GM12878 (cell line): ENCODE results near the gene ZNF160. TPM values are rescaled to one million over a fixed set of nuclear protein-coding genes. Genes with fewer than 3 reads are reported as not detected.

ENCODE experiments used
- ATAC-seq: fragments of 200-7000 bp; cut with Tn5 transposase; 3 replicates; pipeline ENCODE4 v1.9.1; 2020; ENCODE audit warnings: mild to moderate bottlenecking, moderate library complexity
- BruUV-seq: library from RNA; stranded (reverse); fragments of 400-500 nt; replicated peaks from 2 replicates; lab custom pipeline; 2021; lab: Mats Ljungman, UMichigan
- CTCF ChIA-PET: fragments of 300-600 bp; sonication (Branson Sonifier 250); formaldehyde crosslinking; extraction: SDS; loops from one replicate; lab custom pipeline; 2021; ENCODE audit warnings: inconsistent platforms; lab: Yijun Ruan, JAX
- POLR2A ChIA-PET: fragments of 350-600 bp; formaldehyde crosslinking; extraction: SDS; loops from one replicate; lab custom pipeline; 2021; ENCODE audit warnings: inconsistent platforms; lab: Charles Lee
- RAD21 ChIA-PET: fragments of 300-600 bp; sonication (Branson Sonifier 250); formaldehyde crosslinking; loops from one replicate; lab custom pipeline; 2023; ENCODE audit warnings: antibody characterized with exemption; ENCODE audit not compliant: unreplicated experiment; lab: Charles Lee
- SMC1A ChIA-PET: fragments of 300-600 bp; sonication (Branson Sonifier 250); formaldehyde crosslinking; loops from one replicate; lab custom pipeline; 2023; ENCODE audit not compliant: unreplicated experiment, uncharacterized antibody; lab: Charles Lee
- DNase-seq: peaks from one replicate; pipeline ENCODE4 v3.0.0-alpha.2; 2011; ENCODE audit warnings: low read depth, low spot score
- FAIRE-seq: peaks from 3 replicates; lab custom pipeline; 2011; peaks lifted over from hg19 to GRCh38; lab: Jason Lieb, UNC
- H2AFZ ChIP-seq: 2 replicates; pipeline ENCODE4 v1.6.0; 2011; ENCODE audit warnings: low read depth, low read length, control low read depth; ENCODE audit not compliant: control insufficient read depth
- H3K27ac ChIP-seq: 2 replicates; pipeline ENCODE4 v1.5.1; 2011; ENCODE audit warnings: control low read depth; ENCODE audit not compliant: control insufficient read depth, insufficient read depth
- H3K27me3 ChIP-seq, 2 experiments: replicated peaks in 1 of 2; 2 replicates each; pipeline versions ENCODE4 v1.6.0 to v1.6.1; 2011; ENCODE audit warnings: low read length in 1 of 2; ENCODE audit not compliant: control insufficient read depth in 2 of 2, insufficient read depth in 2 of 2
- H3K36me3 ChIP-seq, 2 experiments: 2 replicates each; pipeline ENCODE4 v1.5.1; 2011; ENCODE audit warnings: low read length in 1 of 2; ENCODE audit not compliant: control insufficient read depth in 2 of 2, insufficient read depth in 2 of 2
- H3K4me1 ChIP-seq: 2 replicates; pipeline ENCODE4 v1.6.1; 2011; ENCODE audit warnings: mild to moderate bottlenecking, low read length, moderate library complexity, mixed read lengths; ENCODE audit not compliant: control insufficient read depth, insufficient read depth
- H3K4me2 ChIP-seq: 2 replicates; pipeline ENCODE4 v1.6.0; 2011; ENCODE audit warnings: control low read depth; ENCODE audit not compliant: control insufficient read depth, insufficient read depth
- H3K4me3 ChIP-seq: fragments of 200-600 bp; sonication (generic); 2 replicates; pipeline ENCODE4 v1.5.1; 2016
- H3K79me2 ChIP-seq: 2 replicates; pipeline ENCODE4 v1.6.0; 2011; ENCODE audit warnings: low read length; ENCODE audit not compliant: control insufficient read depth, insufficient read depth
- H3K9ac ChIP-seq: 2 replicates; pipeline ENCODE4 v1.8.0; 2011; ENCODE audit warnings: low read length, control low read depth, mixed read lengths; ENCODE audit not compliant: control insufficient read depth, insufficient read depth
- H3K9me3 ChIP-seq: replicated peaks from 3 replicates; pipeline ENCODE4 v1.5.1; 2011; ENCODE audit warnings: mild to moderate bottlenecking, low read length; ENCODE audit not compliant: control insufficient read depth, insufficient read depth
- H4K20me1 ChIP-seq: 2 replicates; pipeline ENCODE4 v1.6.0; 2011; ENCODE audit not compliant: control insufficient read depth, insufficient read depth
- BACH1 ChIP-seq: fragments of 450-650 bp; IDR thresholded peaks from 2 replicates; pipeline ENCODE4 v1.6.1; 2017; ENCODE audit warnings: mild to moderate bottlenecking, borderline replicate concordance
- BHLHE40 ChIP-seq, 2 experiments: fragments of 450-650 bp in 1 of 2; IDR thresholded peaks; 2 replicates each; pipeline ENCODE4 v1.6.1; 2011 to 2017; ENCODE audit warnings: low read depth in 2 of 2, borderline replicate concordance in 1 of 2, improper control_type of control experiment in 1 of 2, low read length in 1 of 2, mild to moderate bottlenecking in 1 of 2
- CEBPB ChIP-seq, 2 experiments: fragments of 150-350 bp in 1 of 2; IDR thresholded peaks; 2 replicates each; pipeline ENCODE4 v1.6.1; 2012 to 2014; ENCODE audit warnings: low read depth in 2 of 2, low read length in 2 of 2, borderline replicate concordance in 1 of 2, inconsistent platforms in 1 of 2
- CHD4 ChIP-seq: fragments of 200-600 bp; sonication (generic); IDR thresholded peaks from 2 replicates; pipeline ENCODE4 v1.6.1; 2016; ENCODE audit warnings: mild to moderate bottlenecking
- CREB1 ChIP-seq: IDR thresholded peaks from 2 replicates; pipeline ENCODE4 v1.6.1; 2012; ENCODE audit warnings: low read depth, mild to moderate bottlenecking, inconsistent platforms
- EGR1 ChIP-seq, 2 experiments: IDR thresholded peaks; 1 replicate in 1 of 2; 2 replicates in 1 of 2; pipeline ENCODE4 v1.6.1; 2011 to 2012; ENCODE audit warnings: low read depth in 2 of 2, low read length in 2 of 2, borderline replicate concordance in 1 of 2, mild to moderate bottlenecking in 1 of 2, moderate library complexity in 1 of 2
- EP300 ChIP-seq, 2 experiments: fragments of 150-350 bp in 1 of 2; IDR thresholded peaks; 2 replicates each; pipeline ENCODE4 v1.6.1; 2011 to 2012; ENCODE audit warnings: low read depth in 2 of 2, low read length in 2 of 2, borderline replicate concordance in 1 of 2, improper control_type of control experiment in 1 of 2, inconsistent platforms in 1 of 2; ENCODE audit not compliant: control insufficient read depth in 1 of 2
- EZH2 ChIP-seq: IDR thresholded peaks from 2 replicates; pipeline ENCODE4 v1.6.1; 2012; ENCODE audit warnings: low read depth, mild to moderate bottlenecking, control low read depth, inconsistent platforms, low read length, borderline replicate concordance; ENCODE audit not compliant: control insufficient read depth
- HCFC1 ChIP-seq: fragments of 150-350 bp; IDR thresholded peaks from 2 replicates; pipeline ENCODE4 v1.6.1; 2014; ENCODE audit warnings: low read length
- IKZF2 ChIP-seq, 2 experiments: fragments of 450-650 bp; IDR thresholded peaks; 2 replicates each; pipeline ENCODE4 v1.6.1; 2017; ENCODE audit warnings: mild to moderate bottlenecking in 2 of 2, moderate library complexity in 2 of 2
- KDM1A ChIP-seq: fragments of 200-600 bp; sonication (generic); IDR thresholded peaks from 2 replicates; pipeline ENCODE4 v1.6.1; 2016; ENCODE audit warnings: borderline replicate concordance
- POLR2A ChIP-seq: IDR thresholded peaks from 2 replicates; pipeline ENCODE4 v1.6.1; 2011; ENCODE audit warnings: low read depth, mild to moderate bottlenecking, low read length
- SUZ12 ChIP-seq: fragments of 200-600 bp; sonication (generic); IDR thresholded peaks from one replicate; pipeline ENCODE4 v1.6.1; 2018; ENCODE audit warnings: antibody characterized with exemption, mild to moderate bottlenecking; ENCODE audit not compliant: unreplicated experiment
- WGBS: methylation state at CpG from one replicate; pipeline ENCODE4 v1.1.6; 2016; ENCODE audit warnings: low lambda C conversion rate; ENCODE audit not compliant: insufficient replicate concordance, insufficient coverage; ENCODE audit errors: missing lambda C conversion rate; 5-methylcytosine and 5-hydroxymethylcytosine counted together
- in situ Hi-C: fragments of 300-500 bp; cut with MboI; formaldehyde crosslinking; loops from 9 replicates; pipeline ENCODE4 v1.14.3; 2018; ENCODE audit warnings: mixed read lengths
- intact Hi-C: fragments of 100-400 bp; cut with micrococcal nuclease; formaldehyde crosslinking; loops from one replicate; pipeline ENCODE4 v1.14.2; 2022; ENCODE audit not compliant: unreplicated experiment
- polyA plus RNA-seq, 11 experiments: library from polyadenylated mRNA; depleted of rRNA in 4 of 11; unstranded in 6 of 11; stranded (reverse) in 5 of 11; fragments of >200 nt; fragmentation: Nextera tagmentation in 4 of 11; fragmentation: Illumina TruSeq in 1 of 11; extraction: Ambion mirVana in 4 of 11; extraction: Trizol in 1 of 11; gene quantifications; 1 replicate in 1 of 11; 2 replicates in 10 of 11; pipeline versions ENCODE4 v1.2.1 to v1.2.3, GENCODE V29; 2011 to 2016; ENCODE audit warnings: inconsistent platforms in 2 of 11, missing spikeins in 2 of 11, low read depth in 1 of 11
- total RNA-seq, 4 experiments: library from RNA; depleted of rRNA in 3 of 4; stranded (reverse); fragments of >200 nt in 3 of 4; fragmentation: Illumina TruSeq in 1 of 4; extraction: Trizol in 1 of 4; gene quantifications; 2 replicates each; pipeline versions ENCODE4 v1.2.1 to v1.2.3, GENCODE V29; 2013 to 2021
- TF ChIP-seq, protein P1 (sequence below): fragments of 450-650 bp; IDR thresholded peaks from 2 replicates; pipeline ENCODE4 v1.6.1; 2016; ENCODE audit warnings: mild to moderate bottlenecking

Gene ZNF160
- total and polyA plus RNA-seq, 10 of the 15 experiments (the other 5 are each of a cell fraction or from before 2014, with no cell fraction given), result 2.8 to 18.6 (median 12.1) TPM

DNA sequence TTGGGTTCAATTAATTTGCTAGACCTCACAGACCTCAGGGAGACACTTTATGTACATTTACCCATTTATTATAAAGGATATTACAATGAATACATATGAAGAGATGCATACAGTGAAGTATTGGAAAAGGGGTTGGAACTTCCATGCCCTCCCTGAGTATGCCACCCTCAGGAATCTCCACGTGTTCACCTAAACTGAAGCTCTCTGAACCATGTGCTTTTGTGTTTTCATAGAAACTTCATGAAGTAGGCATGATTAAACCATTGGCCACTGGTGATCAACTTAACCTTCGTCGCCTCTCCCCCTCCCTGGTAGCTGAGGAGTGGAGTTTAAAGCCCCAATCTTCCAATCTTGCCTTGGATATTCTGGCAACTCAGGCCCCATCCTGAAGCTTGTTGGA lies 20.3 kb downstream of the ZNF160 start:
- CTCF ChIA-PET, result no interaction called here

More for the DNA sequence above, 20.3 kb downstream of the ZNF160 start:
- FAIRE-seq (no peak), ATAC-seq (no peak), DNase-seq (no peak)
- ChIA-PET SMC1A (no interaction called here), RAD21 (no interaction called here), POLR2A (no interaction called here)
- peaks cover 13% of the 10 kb centered on the region; the same call in 2 of the 3 replicates for H3K9me3 ChIP-seq
- in situ Hi-C loops, result no loop called here
- no peak overlapping the region for H2AFZ ChIP-seq
- TF ChIP-seq KDM1A, result no peak
- no peak for TF ChIP-seq BHLHE40 (IDR thresholded peaks at IDR 0.05; ENCODE audit: borderline replicate concordance in 1 of 2, low read depth in 2 of 2, low read length in 1 of 2)
- no peak for TF ChIP-seq BACH1
- no peak for TF ChIP-seq IKZF2 (IDR thresholded peaks at IDR 0.05)
- no peak for TF ChIP-seq CREB1
- no peak for TF ChIP-seq SUZ12
- TF ChIP-seq EGR1 (IDR thresholded peaks at IDR 0.05; ENCODE audit: borderline replicate concordance in 1 of 2, low read depth in 2 of 2, low read length in 2 of 2), result no peak
- no peak for TF ChIP-seq HCFC1
- TF ChIP-seq EZH2, result no peak
- TF ChIP-seq CEBPB (IDR thresholded peaks at IDR 0.05; ENCODE audit: borderline replicate concordance in 1 of 2, low read depth in 2 of 2, low read length in 2 of 2), result no peak
- TF ChIP-seq EP300 (IDR thresholded peaks at IDR 0.05; ENCODE audit: borderline replicate concordance in 1 of 2, control insufficient read depth in 1 of 2, low read depth in 2 of 2, low read length in 2 of 2), result no peak
- no peak for TF ChIP-seq CHD4
- no peak for TF ChIP-seq POLR2A
- TF ChIP-seq, protein P1, sequence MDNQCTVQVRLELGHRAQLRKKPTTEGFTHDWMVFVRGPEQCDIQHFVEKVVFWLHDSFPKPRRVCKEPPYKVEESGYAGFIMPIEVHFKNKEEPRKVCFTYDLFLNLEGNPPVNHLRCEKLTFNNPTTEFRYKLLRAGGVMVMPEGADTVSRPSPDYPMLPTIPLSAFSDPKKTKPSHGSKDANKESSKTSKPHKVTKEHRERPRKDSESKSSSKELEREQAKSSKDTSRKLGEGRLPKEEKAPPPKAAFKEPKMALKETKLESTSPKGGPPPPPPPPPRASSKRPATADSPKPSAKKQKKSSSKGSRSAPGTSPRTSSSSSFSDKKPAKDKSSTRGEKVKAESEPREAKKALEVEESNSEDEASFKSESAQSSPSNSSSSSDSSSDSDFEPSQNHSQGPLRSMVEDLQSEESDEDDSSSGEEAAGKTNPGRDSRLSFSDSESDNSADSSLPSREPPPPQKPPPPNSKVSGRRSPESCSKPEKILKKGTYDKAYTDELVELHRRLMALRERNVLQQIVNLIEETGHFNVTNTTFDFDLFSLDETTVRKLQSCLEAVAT, result no peak
- H3K79me2 ChIP-seq, result no peaks in the 10 kb centered on the region
- 86% methylated on average over 3 of the region's 3 CpGs for WGBS
- peaks cover 3 to 42% of the 10 kb centered on the region in 2 experiments for H3K36me3 ChIP-seq
- H3K9ac ChIP-seq, result no peak overlapping the region
- H3K27ac ChIP-seq, result no peak overlapping the region
- BruUV-seq, result no TSS peak
- intact Hi-C loops, result no loop called here
- H3K4me1 ChIP-seq, result no peaks in the 10 kb centered on the region
- no peak overlapping the region for H3K4me2 ChIP-seq
- no peaks in the 10 kb centered on the region for H4K20me1 ChIP-seq
- H3K4me3 ChIP-seq, result no peak overlapping the region
- no peaks in the 10 kb centered on the region for H3K27me3 ChIP-seq
